Measurements from ENCODE around the gene CBX7.

- no peak for TF ChIP-seq GATA2 (IDR thresholded peaks at IDR 0.05; ENCODE audit: low read depth, low read length)
- TF ChIP-seq GATA3 (IDR thresholded peaks at IDR 0.05; ENCODE audit: low read depth, low read length): no peak
These were observed 2.3 kb downstream of the CBX7 start for GRCh38 chr22:39149915-39150847.

All from SH-SY5Y (cell line).